GM12878 (cell line): Measurements from ENCODE around the gene FRMD5.
"Not testable (repeated sequence)": the region's sequence is repeated elsewhere in the genome, so short reads cannot be mapped to it uniquely, and the experiment has no call there.

ENCODE experiments used
- CEBPB ChIP-seq, 2 experiments: fragments of 150-350 bp in 1 of 2; IDR thresholded peaks; 2 replicates each; pipeline ENCODE4 v1.6.1; 2012 to 2014; ENCODE audit warnings: low read depth in 2 of 2, low read length in 2 of 2, borderline replicate concordance in 1 of 2, inconsistent platforms in 1 of 2
- CREM ChIP-seq: IDR thresholded peaks from 2 replicates; pipeline ENCODE4 v1.6.1; 2014; ENCODE audit warnings: antibody characterized with exemption, low read depth
- EZH2 ChIP-seq: IDR thresholded peaks from 2 replicates; pipeline ENCODE4 v1.6.1; 2012; ENCODE audit warnings: low read depth, mild to moderate bottlenecking, control low read depth, inconsistent platforms, low read length, borderline replicate concordance; ENCODE audit not compliant: control insufficient read depth
- JUNB ChIP-seq: IDR thresholded peaks from 2 replicates; pipeline ENCODE4 v1.6.1; 2016; ENCODE audit warnings: antibody characterized with exemption, mild to moderate bottlenecking
- KDM1A ChIP-seq: fragments of 200-600 bp; sonication (generic); IDR thresholded peaks from 2 replicates; pipeline ENCODE4 v1.6.1; 2016; ENCODE audit warnings: borderline replicate concordance
- RCOR1 ChIP-seq: conservative IDR thresholded peaks from 2 replicates; pipeline ENCODE4 v1.6.1; 2012; ENCODE audit warnings: low read depth, low read length, improper control_type of control experiment
- SREBF2 ChIP-seq: IDR thresholded peaks from 2 replicates; pipeline ENCODE4 v1.6.1; 2012; ENCODE audit warnings: mild to moderate bottlenecking, low read length
- ZNF207 ChIP-seq: fragments of 450-650 bp; IDR thresholded peaks from 2 replicates; pipeline ENCODE4 v1.6.1; 2014; ENCODE audit warnings: antibody characterized with exemption, mild to moderate bottlenecking, borderline replicate concordance
- TF ChIP-seq, protein P1 (sequence below), 3 experiments: IDR thresholded peaks in 2 of 3; conservative IDR thresholded peaks in 1 of 3; 2 replicates each; pipeline ENCODE4 v1.5.1; 2011; ENCODE audit warnings: low read depth in 3 of 3, low read length in 3 of 3, mild to moderate bottlenecking in 3 of 3, control low read depth in 2 of 3, moderate library complexity in 2 of 3, inconsistent platforms in 1 of 3, mixed read lengths in 1 of 3; ENCODE audit not compliant: control insufficient read depth in 2 of 3, insufficient read depth in 1 of 3; ENCODE audit errors: extremely low read depth in 1 of 3
- TF ChIP-seq, protein P2 (sequence below): IDR thresholded peaks from 2 replicates; pipeline ENCODE4 v1.6.1; 2011; ENCODE audit warnings: low read depth, mild to moderate bottlenecking, low read length, moderate library complexity, borderline replicate concordance; ENCODE audit errors: extremely low read depth
- TF ChIP-seq, protein P3 (sequence below): IDR thresholded peaks from 2 replicates; pipeline ENCODE4 v1.6.1; 2012; ENCODE audit warnings: mild to moderate bottlenecking, low read depth, low read length
- TF ChIP-seq, protein P4 (sequence below): IDR thresholded peaks from 2 replicates; pipeline ENCODE4 v1.6.1; 2012; ENCODE audit warnings: low read depth, low read length, improper control_type of control experiment

DNA sequence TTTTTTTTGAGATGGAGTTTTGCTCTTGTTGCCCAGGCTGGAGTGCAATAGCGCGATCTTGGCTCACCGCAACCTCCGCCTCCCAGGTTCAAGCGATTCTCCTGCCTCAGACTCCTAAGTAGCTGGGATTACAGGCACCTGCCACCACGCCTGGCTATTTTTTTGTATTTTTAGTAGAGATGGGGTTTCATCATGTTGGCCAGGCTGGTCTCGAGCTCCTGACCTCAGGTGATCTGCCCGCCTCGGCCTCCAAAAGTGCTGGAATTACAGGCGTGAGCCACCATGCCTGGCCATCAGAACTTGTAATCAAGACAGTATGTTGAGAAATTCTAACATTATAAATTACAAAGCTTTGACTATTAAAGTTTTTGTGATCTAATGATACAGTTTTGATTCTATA is 328.4 kb downstream of the FRMD5 start:
- TF ChIP-seq, protein P1, sequence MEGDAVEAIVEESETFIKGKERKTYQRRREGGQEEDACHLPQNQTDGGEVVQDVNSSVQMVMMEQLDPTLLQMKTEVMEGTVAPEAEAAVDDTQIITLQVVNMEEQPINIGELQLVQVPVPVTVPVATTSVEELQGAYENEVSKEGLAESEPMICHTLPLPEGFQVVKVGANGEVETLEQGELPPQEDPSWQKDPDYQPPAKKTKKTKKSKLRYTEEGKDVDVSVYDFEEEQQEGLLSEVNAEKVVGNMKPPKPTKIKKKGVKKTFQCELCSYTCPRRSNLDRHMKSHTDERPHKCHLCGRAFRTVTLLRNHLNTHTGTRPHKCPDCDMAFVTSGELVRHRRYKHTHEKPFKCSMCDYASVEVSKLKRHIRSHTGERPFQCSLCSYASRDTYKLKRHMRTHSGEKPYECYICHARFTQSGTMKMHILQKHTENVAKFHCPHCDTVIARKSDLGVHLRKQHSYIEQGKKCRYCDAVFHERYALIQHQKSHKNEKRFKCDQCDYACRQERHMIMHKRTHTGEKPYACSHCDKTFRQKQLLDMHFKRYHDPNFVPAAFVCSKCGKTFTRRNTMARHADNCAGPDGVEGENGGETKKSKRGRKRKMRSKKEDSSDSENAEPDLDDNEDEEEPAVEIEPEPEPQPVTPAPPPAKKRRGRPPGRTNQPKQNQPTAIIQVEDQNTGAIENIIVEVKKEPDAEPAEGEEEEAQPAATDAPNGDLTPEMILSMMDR (IDR thresholded peaks at IDR 0.05 in 2 of 3, conservative IDR thresholded peaks at IDR 0.05 in 1 of 3; ENCODE audit: control insufficient read depth in 2 of 3, extremely low read depth in 1 of 3, insufficient read depth in 1 of 3, low read depth in 3 of 3, low read length in 3 of 3) = not testable (repeated sequence)
- TF ChIP-seq SREBF2; CREM; CEBPB (IDR thresholded peaks at IDR 0.05; ENCODE audit: borderline replicate concordance in 1 of 2, low read depth in 2 of 2, low read length in 2 of 2); RCOR1; JUNB; KDM1A; ZNF207; EZH2: not testable (repeated sequence)
- TF ChIP-seq, protein P2, sequence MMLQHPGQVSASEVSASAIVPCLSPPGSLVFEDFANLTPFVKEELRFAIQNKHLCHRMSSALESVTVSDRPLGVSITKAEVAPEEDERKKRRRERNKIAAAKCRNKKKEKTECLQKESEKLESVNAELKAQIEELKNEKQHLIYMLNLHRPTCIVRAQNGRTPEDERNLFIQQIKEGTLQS = not testable (repeated sequence)
- TF ChIP-seq, protein P3, sequence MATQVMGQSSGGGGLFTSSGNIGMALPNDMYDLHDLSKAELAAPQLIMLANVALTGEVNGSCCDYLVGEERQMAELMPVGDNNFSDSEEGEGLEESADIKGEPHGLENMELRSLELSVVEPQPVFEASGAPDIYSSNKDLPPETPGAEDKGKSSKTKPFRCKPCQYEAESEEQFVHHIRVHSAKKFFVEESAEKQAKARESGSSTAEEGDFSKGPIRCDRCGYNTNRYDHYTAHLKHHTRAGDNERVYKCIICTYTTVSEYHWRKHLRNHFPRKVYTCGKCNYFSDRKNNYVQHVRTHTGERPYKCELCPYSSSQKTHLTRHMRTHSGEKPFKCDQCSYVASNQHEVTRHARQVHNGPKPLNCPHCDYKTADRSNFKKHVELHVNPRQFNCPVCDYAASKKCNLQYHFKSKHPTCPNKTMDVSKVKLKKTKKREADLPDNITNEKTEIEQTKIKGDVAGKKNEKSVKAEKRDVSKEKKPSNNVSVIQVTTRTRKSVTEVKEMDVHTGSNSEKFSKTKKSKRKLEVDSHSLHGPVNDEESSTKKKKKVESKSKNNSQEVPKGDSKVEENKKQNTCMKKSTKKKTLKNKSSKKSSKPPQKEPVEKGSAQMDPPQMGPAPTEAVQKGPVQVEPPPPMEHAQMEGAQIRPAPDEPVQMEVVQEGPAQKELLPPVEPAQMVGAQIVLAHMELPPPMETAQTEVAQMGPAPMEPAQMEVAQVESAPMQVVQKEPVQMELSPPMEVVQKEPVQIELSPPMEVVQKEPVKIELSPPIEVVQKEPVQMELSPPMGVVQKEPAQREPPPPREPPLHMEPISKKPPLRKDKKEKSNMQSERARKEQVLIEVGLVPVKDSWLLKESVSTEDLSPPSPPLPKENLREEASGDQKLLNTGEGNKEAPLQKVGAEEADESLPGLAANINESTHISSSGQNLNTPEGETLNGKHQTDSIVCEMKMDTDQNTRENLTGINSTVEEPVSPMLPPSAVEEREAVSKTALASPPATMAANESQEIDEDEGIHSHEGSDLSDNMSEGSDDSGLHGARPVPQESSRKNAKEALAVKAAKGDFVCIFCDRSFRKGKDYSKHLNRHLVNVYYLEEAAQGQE = not testable (repeated sequence)
- TF ChIP-seq, protein P4, sequence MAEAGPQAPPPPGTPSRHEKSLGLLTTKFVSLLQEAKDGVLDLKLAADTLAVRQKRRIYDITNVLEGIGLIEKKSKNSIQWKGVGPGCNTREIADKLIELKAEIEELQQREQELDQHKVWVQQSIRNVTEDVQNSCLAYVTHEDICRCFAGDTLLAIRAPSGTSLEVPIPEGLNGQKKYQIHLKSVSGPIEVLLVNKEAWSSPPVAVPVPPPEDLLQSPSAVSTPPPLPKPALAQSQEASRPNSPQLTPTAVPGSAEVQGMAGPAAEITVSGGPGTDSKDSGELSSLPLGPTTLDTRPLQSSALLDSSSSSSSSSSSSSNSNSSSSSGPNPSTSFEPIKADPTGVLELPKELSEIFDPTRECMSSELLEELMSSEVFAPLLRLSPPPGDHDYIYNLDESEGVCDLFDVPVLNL = not testable (repeated sequence)
